ENCODE results near the gene PPP2R5D. TPM values are rescaled to one million over a fixed set of nuclear protein-coding genes. Genes with fewer than 3 reads are reported as not detected.
"Not testable (repeated sequence)": the region's sequence is repeated elsewhere in the genome, so short reads cannot be mapped to it uniquely, and the experiment has no call there.

PPP2R5D gene
- total and polyA plus RNA-seq, 2 donors = 25.0 to 45.8 TPM

DNA sequence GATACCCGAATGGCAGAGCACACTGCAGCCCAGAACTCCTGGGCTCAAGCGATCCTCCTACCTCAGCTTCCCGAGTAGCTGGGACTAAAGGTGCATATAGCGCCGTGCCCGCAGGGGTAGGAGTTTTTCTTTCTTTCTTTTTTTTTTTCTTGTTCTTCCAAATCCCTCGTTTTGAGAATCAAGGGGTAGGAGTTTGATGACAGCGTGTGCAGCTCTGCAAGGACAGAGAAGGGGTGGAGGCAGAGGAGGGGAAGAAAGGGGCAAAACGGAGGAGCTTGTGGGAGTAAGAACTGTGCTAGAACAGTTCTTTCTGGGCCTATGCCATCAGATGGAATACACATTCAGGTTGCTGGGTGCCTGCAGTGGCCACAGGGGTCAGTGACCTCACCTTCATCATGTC is 52.3 kb downstream of the PPP2R5D start:
- WGBS = 98% methylated on average over 9 of the region's 9 CpGs
- DNase-seq (ENCODE audit: low read depth in 6 of 9, low spot score in 9 of 9) = no peak
- H3K27me3 ChIP-seq (ENCODE audit: control insufficient read depth in 2 of 2, insufficient read depth in 1 of 2, low read length in 1 of 2) = no peaks in the 10 kb centered on the region
- H3K9me3 ChIP-seq (ENCODE audit: control insufficient read depth in 2 of 2, insufficient read depth in 1 of 2, low read length in 1 of 2) = peaks cover 0 to 3% of the 10 kb centered on the region in 2 donors
- no peak overlapping the region for H3K4me3 ChIP-seq (ENCODE audit: low read length in 2 of 2)
- peaks cover 59 to 78% of the 10 kb centered on the region in 2 donors for H3K36me3 ChIP-seq (ENCODE audit: control insufficient read depth in 2 of 2, insufficient read depth in 2 of 2, low read length in 1 of 2)
- no peaks in the 10 kb centered on the region for H3K4me1 ChIP-seq (ENCODE audit: control insufficient read depth in 2 of 2, insufficient read depth in 2 of 2, low read length in 2 of 2)
- no peak overlapping the region for H3K27ac ChIP-seq (ENCODE audit: low read depth in 1 of 2, low read length in 1 of 2)

DNA sequence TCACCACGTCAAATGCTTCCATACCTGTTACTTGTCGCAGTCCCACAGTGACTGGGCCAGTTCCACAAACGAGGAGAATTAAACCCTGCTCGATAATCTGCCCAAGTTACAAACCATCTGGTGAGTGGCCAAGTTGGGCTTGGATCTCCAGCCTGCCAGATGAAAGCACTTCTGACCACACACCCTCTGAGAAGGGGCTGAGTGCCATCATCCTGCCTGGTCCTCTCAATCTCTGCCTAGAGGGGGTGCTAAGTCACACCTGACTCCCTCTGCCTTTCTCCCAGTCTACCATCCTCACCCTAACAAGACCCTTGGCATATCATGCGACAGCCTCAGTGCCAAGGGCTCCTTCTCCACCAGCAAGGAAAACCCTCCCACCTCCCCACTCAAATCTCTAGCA is 52.8 kb downstream of the PPP2R5D start:
- no peaks in the 10 kb centered on the region for H3K4me1 ChIP-seq (ENCODE audit: control insufficient read depth in 2 of 2, insufficient read depth in 2 of 2, low read length in 2 of 2)
- DNase-seq (ENCODE audit: low read depth in 6 of 9, low spot score in 9 of 9) = no peak

DNA sequence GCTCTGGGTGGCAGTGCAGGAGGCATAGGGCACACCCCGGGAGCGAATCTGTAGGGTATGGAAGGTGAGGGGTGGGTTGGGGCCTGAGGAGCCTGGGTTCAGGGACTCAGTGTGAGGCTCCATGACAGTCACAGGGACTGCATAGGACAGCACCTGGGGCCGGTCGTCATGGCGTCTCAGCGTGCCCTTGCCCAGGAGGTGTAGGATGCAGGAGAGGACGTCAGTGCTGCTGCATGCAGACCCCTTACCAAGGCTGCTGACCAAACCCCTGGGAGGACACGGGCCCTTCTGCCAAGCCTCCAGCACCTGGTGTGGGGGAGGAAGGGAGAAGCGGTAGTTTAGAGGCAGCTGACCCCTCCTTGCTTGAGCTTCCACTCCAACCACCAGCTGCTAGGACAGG is 53.3 kb downstream of the PPP2R5D start:
- Histone ChIP-seq H3K36me3 (ENCODE audit: control insufficient read depth in 2 of 2, insufficient read depth in 2 of 2, low read length in 1 of 2) (peaks cover 50 to 71% of the 10 kb centered on the region in 2 donors), H3K9me3 (ENCODE audit: control insufficient read depth in 2 of 2, insufficient read depth in 1 of 2, low read length in 1 of 2) (peaks cover 0 to 1% of the 10 kb centered on the region in 2 donors), H3K27ac (ENCODE audit: low read depth in 1 of 2, low read length in 1 of 2) (no peak overlapping the region), H3K4me3 (ENCODE audit: low read length in 2 of 2) (no peak overlapping the region), H3K27me3 (ENCODE audit: control insufficient read depth in 2 of 2, insufficient read depth in 1 of 2, low read length in 1 of 2) (no peaks in the 10 kb centered on the region), H3K4me1 (ENCODE audit: control insufficient read depth in 2 of 2, insufficient read depth in 2 of 2, low read length in 2 of 2) (no peaks in the 10 kb centered on the region)
- 98% methylated on average over 9 of the region's 9 CpGs for whole genome bisulfite sequencing
- no peak for DNase-seq (ENCODE audit: low read depth in 6 of 9, low spot score in 9 of 9)

More for the DNA sequence above, 52.8 kb downstream of the PPP2R5D start:
- Histone ChIP-seq H3K9me3 (ENCODE audit: control insufficient read depth in 2 of 2, insufficient read depth in 1 of 2, low read length in 1 of 2) (peaks cover 0 to 3% of the 10 kb centered on the region in 2 donors), H3K4me3 (ENCODE audit: low read length in 2 of 2) (no peak overlapping the region), H3K27me3 (ENCODE audit: control insufficient read depth in 2 of 2, insufficient read depth in 1 of 2, low read length in 1 of 2) (no peaks in the 10 kb centered on the region), H3K27ac (ENCODE audit: low read depth in 1 of 2, low read length in 1 of 2) (no peak overlapping the region), H3K36me3 (ENCODE audit: control insufficient read depth in 2 of 2, insufficient read depth in 2 of 2, low read length in 1 of 2) (peaks cover 55 to 74% of the 10 kb centered on the region in 2 donors)
- 96% methylated on average over 5 of the region's 5 CpGs for WGBS

DNA sequence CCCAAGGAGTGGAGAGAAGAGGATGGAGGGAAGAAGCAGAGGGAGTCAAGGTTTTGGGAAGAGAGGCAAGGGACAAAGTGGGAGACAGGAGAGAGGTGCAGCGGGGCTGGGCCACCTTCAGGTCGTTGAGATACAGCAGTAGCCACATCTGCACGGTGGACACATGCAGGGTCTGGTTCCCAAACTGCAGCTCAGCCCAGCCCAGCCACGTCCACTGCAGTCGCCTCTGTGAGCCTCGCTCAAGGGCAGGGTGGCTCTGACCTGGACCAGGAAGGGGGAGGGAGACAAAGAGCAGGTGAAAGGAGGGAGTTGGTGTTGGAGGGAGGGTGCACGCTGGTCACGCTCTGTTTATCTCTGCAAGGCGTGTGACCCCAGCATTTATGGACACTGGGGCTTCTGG is 54.4 kb downstream of the PPP2R5D start:
- Histone ChIP-seq H3K36me3 (ENCODE audit: control insufficient read depth in 2 of 2, insufficient read depth in 2 of 2, low read length in 1 of 2) (peaks cover 54 to 74% of the 10 kb centered on the region in 2 donors), H3K27ac (ENCODE audit: low read depth in 1 of 2, low read length in 1 of 2) (no peak overlapping the region), H3K9me3 (ENCODE audit: control insufficient read depth in 2 of 2, insufficient read depth in 1 of 2, low read length in 1 of 2) (no peaks in the 10 kb centered on the region), H3K4me1 (ENCODE audit: control insufficient read depth in 2 of 2, insufficient read depth in 2 of 2, low read length in 2 of 2) (no peaks in the 10 kb centered on the region), H3K4me3 (ENCODE audit: low read length in 2 of 2) (no peak overlapping the region), H3K27me3 (ENCODE audit: control insufficient read depth in 2 of 2, insufficient read depth in 1 of 2, low read length in 1 of 2) (no peaks in the 10 kb centered on the region)
- no peak for DNase-seq (ENCODE audit: low read depth in 6 of 9, low spot score in 9 of 9)
- WGBS = 94% methylated on average over 9 of the region's 9 CpGs

DNA sequence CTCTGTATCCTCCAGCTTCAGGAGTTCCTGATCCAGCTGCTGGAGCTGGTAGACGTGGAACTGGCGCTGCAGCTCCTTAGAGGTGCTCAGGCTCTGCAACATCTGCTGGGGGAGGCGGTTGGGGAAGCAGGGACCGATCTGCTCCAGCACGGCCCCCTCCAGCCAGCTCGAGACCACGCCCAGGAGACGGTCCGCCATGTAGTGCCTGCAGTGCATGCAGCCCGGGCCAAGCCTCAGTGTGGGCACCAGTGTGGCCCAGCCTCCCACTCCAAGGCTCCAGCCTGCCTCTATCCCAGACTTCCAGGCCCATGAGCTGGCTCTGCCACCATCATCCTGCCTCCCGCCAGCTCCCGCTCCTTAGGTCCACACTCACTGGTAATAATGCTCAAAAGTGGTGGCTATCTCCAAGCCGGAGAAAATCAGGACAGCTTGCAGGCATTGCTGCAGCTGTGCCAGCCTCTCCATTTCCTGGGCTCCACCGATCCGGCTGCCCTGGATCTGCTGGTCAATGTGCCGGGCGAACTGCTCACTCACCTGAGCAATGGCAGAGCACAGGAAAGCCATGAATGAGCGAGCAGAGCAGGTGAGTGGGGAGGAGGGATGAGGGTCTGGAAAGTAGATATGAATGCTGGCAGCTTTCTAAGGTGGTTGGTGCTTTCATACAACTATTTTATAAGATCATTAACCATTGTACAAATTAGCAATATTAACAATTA is 56.3 kb downstream of the PPP2R5D start:
- 97% methylated on average over 18 of the region's 18 CpGs for WGBS
- no peaks in the 10 kb centered on the region for H3K9me3 ChIP-seq (ENCODE audit: control insufficient read depth in 2 of 2, insufficient read depth in 1 of 2, low read length in 1 of 2)
- no peak overlapping the region for H3K4me3 ChIP-seq (ENCODE audit: low read length in 2 of 2)
- peaks cover 56 to 75% of the 10 kb centered on the region in 2 donors for H3K36me3 ChIP-seq (ENCODE audit: control insufficient read depth in 2 of 2, insufficient read depth in 2 of 2, low read length in 1 of 2)
- DNase-seq (ENCODE audit: low read depth in 6 of 9, low spot score in 9 of 9) = no peak
- no peak overlapping the region for H3K27ac ChIP-seq (ENCODE audit: low read depth in 1 of 2, low read length in 1 of 2)
- H3K27me3 ChIP-seq (ENCODE audit: control insufficient read depth in 2 of 2, insufficient read depth in 1 of 2, low read length in 1 of 2) = no peaks in the 10 kb centered on the region
- peaks cover 0 to 2% of the 10 kb centered on the region in 2 donors for H3K4me1 ChIP-seq (ENCODE audit: control insufficient read depth in 2 of 2, insufficient read depth in 2 of 2, low read length in 2 of 2)

DNA sequence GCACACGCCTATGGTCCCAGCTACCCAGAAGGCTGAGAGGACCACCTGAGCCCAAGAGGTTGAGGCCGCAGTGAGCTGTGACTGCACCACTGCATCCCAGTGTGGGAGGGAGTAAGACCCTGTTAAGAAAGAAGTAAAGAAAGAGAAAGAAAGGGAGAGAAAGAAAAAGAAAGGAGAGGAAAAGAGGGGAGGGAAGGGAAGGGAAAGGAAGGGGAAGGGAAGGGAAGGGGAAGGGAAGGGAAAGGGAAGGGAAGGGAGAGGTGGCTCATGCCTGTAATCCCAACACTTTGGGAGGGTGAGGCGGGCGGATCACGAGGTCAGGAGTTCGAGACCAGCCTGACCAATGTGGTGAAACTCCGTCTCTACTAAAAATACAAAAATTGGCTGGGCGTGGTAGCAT is 57.1 kb downstream of the PPP2R5D start:
- not testable (repeated sequence) for H3K9me3 ChIP-seq (ENCODE audit: control insufficient read depth in 2 of 2, insufficient read depth in 1 of 2, low read length in 1 of 2); DNase-seq (ENCODE audit: low read depth in 6 of 9, low spot score in 9 of 9); H3K4me1 ChIP-seq (ENCODE audit: control insufficient read depth in 2 of 2, insufficient read depth in 2 of 2, low read length in 2 of 2); H3K27ac ChIP-seq (ENCODE audit: low read depth in 1 of 2, low read length in 1 of 2); H3K4me3 ChIP-seq (ENCODE audit: low read length in 2 of 2); H3K27me3 ChIP-seq (ENCODE audit: control insufficient read depth in 2 of 2, insufficient read depth in 1 of 2, low read length in 1 of 2)
- peaks cover 58 to 74% of the 10 kb centered on the region in 2 donors for H3K36me3 ChIP-seq (ENCODE audit: control insufficient read depth in 2 of 2, insufficient read depth in 2 of 2, low read length in 1 of 2)
- WGBS = over 99% methylated on average over 8 of the region's 8 CpGs

DNA sequence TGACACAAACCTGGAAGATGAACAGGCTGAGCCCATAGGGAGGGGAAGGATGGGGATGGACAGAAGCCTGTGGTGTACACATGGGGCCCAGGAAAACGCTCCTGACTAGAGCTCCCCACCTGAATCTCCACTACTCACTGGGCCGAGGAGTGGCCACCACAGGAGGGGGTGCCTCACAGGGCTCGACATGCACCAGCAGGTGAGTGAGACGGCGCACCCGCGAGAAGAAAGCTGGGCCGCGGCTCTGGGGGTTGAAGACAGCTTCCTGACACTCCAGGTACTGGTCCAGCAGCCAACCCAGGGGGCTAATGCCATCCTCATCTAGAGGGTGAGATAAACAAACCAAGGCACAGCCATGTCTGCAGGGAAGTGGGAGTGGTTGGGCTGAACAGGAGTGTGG is 58.9 kb downstream of the PPP2R5D start:
- H3K27me3 ChIP-seq (ENCODE audit: control insufficient read depth in 2 of 2, insufficient read depth in 1 of 2, low read length in 1 of 2) = no peaks in the 10 kb centered on the region
- H3K9me3 ChIP-seq (ENCODE audit: control insufficient read depth in 2 of 2, insufficient read depth in 1 of 2, low read length in 1 of 2) = no peaks in the 10 kb centered on the region
- H3K4me3 ChIP-seq (ENCODE audit: low read length in 2 of 2) = no peak overlapping the region
- H3K27ac ChIP-seq (ENCODE audit: low read depth in 1 of 2, low read length in 1 of 2) = no peak overlapping the region
- H3K36me3 ChIP-seq (ENCODE audit: control insufficient read depth in 2 of 2, insufficient read depth in 2 of 2, low read length in 1 of 2) = peaks cover 56 to 74% of the 10 kb centered on the region in 2 donors
- DNase-seq (ENCODE audit: low read depth in 6 of 9, low spot score in 9 of 9) = no peak
- WGBS = 97% methylated on average over 9 of the region's 9 CpGs
- H3K4me1 ChIP-seq (ENCODE audit: control insufficient read depth in 2 of 2, insufficient read depth in 2 of 2, low read length in 2 of 2) = peaks cover 0 to 3% of the 10 kb centered on the region in 2 donors

DNA sequence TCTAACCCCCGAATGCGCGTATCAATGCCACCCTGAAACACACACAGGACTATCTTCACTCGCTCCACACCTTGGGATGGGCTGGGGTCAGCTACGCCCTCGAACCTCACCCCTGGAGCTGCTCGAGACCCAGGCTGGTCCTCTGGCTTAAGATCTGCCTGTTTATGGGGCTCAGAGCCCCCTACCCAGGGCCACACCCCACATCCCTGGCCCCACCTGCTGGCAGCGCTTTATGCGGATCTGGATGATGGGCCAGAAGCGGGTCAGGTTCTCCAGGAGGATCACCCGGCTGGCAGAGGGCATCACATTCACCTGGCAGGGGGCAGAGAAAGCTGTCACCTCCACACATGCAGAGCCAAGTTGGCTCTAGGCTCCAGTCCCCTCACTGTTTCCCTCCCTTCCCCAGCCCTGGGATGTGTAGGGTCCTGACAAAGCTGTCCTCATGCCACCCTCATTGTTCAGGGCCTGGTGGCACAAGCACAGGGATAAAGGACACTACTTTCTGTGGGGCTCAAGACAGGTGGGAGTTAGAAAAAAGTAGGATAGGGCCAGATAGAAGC is 61.1 kb downstream of the PPP2R5D start:
- DNase-seq (ENCODE audit: low read depth in 6 of 9, low spot score in 9 of 9) = no peak
- Histone ChIP-seq H3K36me3 (ENCODE audit: control insufficient read depth in 2 of 2, insufficient read depth in 2 of 2, low read length in 1 of 2) (peaks cover 44 to 72% of the 10 kb centered on the region in 2 donors), H3K9me3 (ENCODE audit: control insufficient read depth in 2 of 2, insufficient read depth in 1 of 2, low read length in 1 of 2) (no peaks in the 10 kb centered on the region), H3K4me3 (ENCODE audit: low read length in 2 of 2) (no peak overlapping the region), H3K4me1 (ENCODE audit: control insufficient read depth in 2 of 2, insufficient read depth in 2 of 2, low read length in 2 of 2) (peaks cover 0 to 9% of the 10 kb centered on the region in 2 donors), H3K27me3 (ENCODE audit: control insufficient read depth in 2 of 2, insufficient read depth in 1 of 2, low read length in 1 of 2) (no peaks in the 10 kb centered on the region), H3K27ac (ENCODE audit: low read depth in 1 of 2, low read length in 1 of 2) (no peak overlapping the region)
- 98% methylated on average over 11 of the region's 11 CpGs for WGBS

DNA sequence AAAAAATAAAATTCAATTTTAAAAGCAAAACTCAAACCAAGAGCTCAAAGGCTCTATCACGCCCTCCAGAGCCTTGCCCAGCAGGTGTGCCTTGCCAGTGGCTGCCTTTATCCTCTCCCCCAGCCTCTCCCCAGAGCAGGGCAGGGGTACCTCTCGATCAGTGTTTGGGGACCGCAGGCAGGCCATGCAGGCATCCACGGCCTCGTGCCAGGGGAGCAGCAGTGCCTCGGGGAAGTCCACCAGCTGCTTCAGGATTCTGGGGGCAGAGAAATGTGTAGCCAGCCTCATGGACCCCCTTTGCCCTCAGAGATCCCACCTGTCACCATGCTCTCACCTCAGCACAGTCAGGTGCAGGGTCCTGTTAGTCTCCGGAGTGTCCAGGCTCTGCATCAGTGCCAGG is 63.6 kb downstream of the PPP2R5D start:
- H3K36me3 ChIP-seq (ENCODE audit: control insufficient read depth in 2 of 2, insufficient read depth in 2 of 2, low read length in 1 of 2) = peaks cover 36 to 70% of the 10 kb centered on the region in 2 donors
- H3K4me3 ChIP-seq (ENCODE audit: low read length in 2 of 2) = no peak overlapping the region
- no peak for DNase-seq (ENCODE audit: low read depth in 6 of 9, low spot score in 9 of 9)

More for the DNA sequence above, 63.6 kb downstream of the PPP2R5D start:
- Histone ChIP-seq H3K27ac (ENCODE audit: low read depth in 1 of 2, low read length in 1 of 2) (no peak overlapping the region), H3K9me3 (ENCODE audit: control insufficient read depth in 2 of 2, insufficient read depth in 1 of 2, low read length in 1 of 2) (no peaks in the 10 kb centered on the region), H3K4me1 (ENCODE audit: control insufficient read depth in 2 of 2, insufficient read depth in 2 of 2, low read length in 2 of 2) (peaks cover 3 to 32% of the 10 kb centered on the region in 2 donors), H3K27me3 (ENCODE audit: control insufficient read depth in 2 of 2, insufficient read depth in 1 of 2, low read length in 1 of 2) (no peaks in the 10 kb centered on the region)
- WGBS = 97% methylated on average over 7 of the region's 7 CpGs
